ENCODE measurements around the gene SYT13.

Gene SYT13

DNA sequence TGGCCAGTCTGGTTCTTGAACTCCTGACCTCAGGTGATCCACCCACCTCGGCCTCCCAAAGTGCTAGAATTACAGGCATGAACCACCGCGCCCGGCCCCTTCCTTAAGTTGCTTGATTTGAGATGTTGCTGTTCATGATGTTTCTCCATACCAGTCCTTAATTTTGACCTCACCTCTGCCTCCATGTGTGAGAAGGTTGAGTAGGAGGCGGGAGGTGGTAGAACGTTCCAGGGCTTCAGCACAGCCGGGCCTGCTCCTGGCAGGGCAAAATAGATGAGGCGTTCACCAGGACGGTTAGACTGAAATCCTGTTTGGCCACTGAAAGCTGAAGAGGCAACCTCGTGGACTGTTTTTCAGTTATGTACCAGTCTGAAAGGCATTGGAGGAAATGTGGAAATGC is 48.3 kb upstream of the SYT13 start:
- Histone ChIP-seq H2AFZ (ENCODE audit: low read length) (no peak overlapping the region), H3K9ac (ENCODE audit: low read length) (no peak overlapping the region), H3K4me3 (ENCODE audit: low read depth, low read length, poor library complexity, severe bottlenecking) (no peak overlapping the region), H3K27ac (ENCODE audit: low read depth, low read length, poor library complexity, severe bottlenecking) (no peak overlapping the region), H3K4me2 (ENCODE audit: low read length) (no peak overlapping the region), H3K9me2 (ENCODE audit: low read depth, low read length) (no peaks in the 10 kb centered on the region), H3K27me3 (ENCODE audit: insufficient read depth, low read length) (no peaks in the 10 kb centered on the region), H4K20me1 (ENCODE audit: insufficient read depth, low read length) (no peaks in the 10 kb centered on the region), H3K36me3 (ENCODE audit: insufficient read depth, low read length) (no peaks in the 10 kb centered on the region), H3K79me2 (ENCODE audit: insufficient read depth, low read length) (no peaks in the 10 kb centered on the region), H3K4me1 (ENCODE audit: insufficient read depth, low read length, severe bottlenecking) (peaks cover 45% of the 10 kb centered on the region), H3K9me3 (ENCODE audit: low read length) (no peaks in the 10 kb centered on the region), H3F3A (ENCODE audit: insufficient read depth, low read length) (no peaks in the 10 kb centered on the region)
- TF ChIP-seq EZH2 (IDR thresholded peaks at IDR 0.05; ENCODE audit: borderline replicate concordance, low read length) = no peak
- TF ChIP-seq CTCF (IDR thresholded peaks at IDR 0.05; ENCODE audit: low read length) = no peak

- H3K9me2 ChIP-seq (ENCODE audit: low read depth, low read length) = no peaks in the 10 kb centered on the region
- H3K4me2 ChIP-seq (ENCODE audit: low read length) = peak overlapping the region; percentile 72
- H3K4me1 ChIP-seq (ENCODE audit: insufficient read depth, low read length, severe bottlenecking) = peaks cover 35% of the 10 kb centered on the region
- H3K9me3 ChIP-seq (ENCODE audit: low read length) = no peaks in the 10 kb centered on the region
- TF ChIP-seq CTCF (IDR thresholded peaks at IDR 0.05; ENCODE audit: low read length) (no peak), EZH2 (IDR thresholded peaks at IDR 0.05; ENCODE audit: borderline replicate concordance, low read length) (no peak)
- 0 out of 2 replicates have a peak overlapping the region, but pooled peaks have one; percentile 40 for H2AFZ ChIP-seq (ENCODE audit: low read length)
- no peaks in the 10 kb centered on the region for H3K27me3 ChIP-seq (ENCODE audit: insufficient read depth, low read length)
- peak overlapping the region; percentile 48 for H3K4me3 ChIP-seq (ENCODE audit: low read depth, low read length, poor library complexity, severe bottlenecking)
- H3K79me2 ChIP-seq (ENCODE audit: insufficient read depth, low read length) = no peaks in the 10 kb centered on the region
- no peaks in the 10 kb centered on the region for H4K20me1 ChIP-seq (ENCODE audit: insufficient read depth, low read length)
- no peaks in the 10 kb centered on the region for H3K36me3 ChIP-seq (ENCODE audit: insufficient read depth, low read length)
- H3K27ac ChIP-seq (ENCODE audit: low read depth, low read length, poor library complexity, severe bottlenecking) = peak overlapping the region; percentile 73
- H3F3A ChIP-seq (ENCODE audit: insufficient read depth, low read length) = no peaks in the 10 kb centered on the region
- peak overlapping the region; percentile 21; the same call in 1 of the 2 replicates for H3K9ac ChIP-seq (ENCODE audit: low read length)
These were observed 47.1 kb upstream of the SYT13 start for GRCh38 chr11:45333001-45333971.

GRCh38 chr11:45332276-45332934 is 46.3 kb upstream of the SYT13 start:
- Histone ChIP-seq H2AFZ (ENCODE audit: low read length) (peak overlapping the region; percentile 7; the same call in 1 of the 2 replicates), H3K9me2 (ENCODE audit: low read depth, low read length) (no peaks in the 10 kb centered on the region), H3K9ac (ENCODE audit: low read length) (peak overlapping the region; percentile 21; the same call in 1 of the 2 replicates), H3K27ac (ENCODE audit: low read depth, low read length, poor library complexity, severe bottlenecking) (peak overlapping the region; percentile 73), H3K4me2 (ENCODE audit: low read length) (peak overlapping the region; percentile 72), H4K20me1 (ENCODE audit: insufficient read depth, low read length) (no peaks in the 10 kb centered on the region), H3K36me3 (ENCODE audit: insufficient read depth, low read length) (no peaks in the 10 kb centered on the region), H3K9me3 (ENCODE audit: low read length) (no peaks in the 10 kb centered on the region), H3F3A (ENCODE audit: insufficient read depth, low read length) (no peaks in the 10 kb centered on the region), H3K79me2 (ENCODE audit: insufficient read depth, low read length) (no peaks in the 10 kb centered on the region), H3K4me1 (ENCODE audit: insufficient read depth, low read length, severe bottlenecking) (peaks cover 35% of the 10 kb centered on the region), H3K27me3 (ENCODE audit: insufficient read depth, low read length) (no peaks in the 10 kb centered on the region), H3K4me3 (ENCODE audit: low read depth, low read length, poor library complexity, severe bottlenecking) (peak overlapping the region; percentile 48)
- TF ChIP-seq EZH2 (IDR thresholded peaks at IDR 0.05; ENCODE audit: borderline replicate concordance, low read length) (no peak), CTCF (IDR thresholded peaks at IDR 0.05; ENCODE audit: low read length) (peak; percentile 62)

Measured in OCI-LY1 (cell line).